ENCODE results near the gene MCM3.

DNA sequence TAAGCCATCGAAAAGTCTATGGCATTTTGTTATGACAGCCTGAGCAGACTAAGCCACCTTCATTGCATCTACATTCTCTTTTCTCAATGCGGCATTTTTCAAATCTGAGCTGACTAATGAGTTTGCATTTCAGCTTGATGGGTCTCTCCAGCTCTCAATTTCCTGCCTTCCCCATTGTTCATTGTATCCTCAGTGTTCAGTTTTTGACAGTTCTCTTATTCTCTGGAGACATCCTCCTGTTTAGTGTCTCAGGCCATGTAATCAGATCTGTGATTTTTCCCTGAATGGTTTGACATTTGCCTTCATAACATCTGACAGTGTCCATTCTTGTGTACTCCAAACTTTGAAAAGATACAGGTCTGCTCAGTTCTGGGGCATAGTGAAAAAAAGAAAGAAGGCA, 27.9 kb upstream of the MCM3 start:
- TF ChIP-seq, protein P1, sequence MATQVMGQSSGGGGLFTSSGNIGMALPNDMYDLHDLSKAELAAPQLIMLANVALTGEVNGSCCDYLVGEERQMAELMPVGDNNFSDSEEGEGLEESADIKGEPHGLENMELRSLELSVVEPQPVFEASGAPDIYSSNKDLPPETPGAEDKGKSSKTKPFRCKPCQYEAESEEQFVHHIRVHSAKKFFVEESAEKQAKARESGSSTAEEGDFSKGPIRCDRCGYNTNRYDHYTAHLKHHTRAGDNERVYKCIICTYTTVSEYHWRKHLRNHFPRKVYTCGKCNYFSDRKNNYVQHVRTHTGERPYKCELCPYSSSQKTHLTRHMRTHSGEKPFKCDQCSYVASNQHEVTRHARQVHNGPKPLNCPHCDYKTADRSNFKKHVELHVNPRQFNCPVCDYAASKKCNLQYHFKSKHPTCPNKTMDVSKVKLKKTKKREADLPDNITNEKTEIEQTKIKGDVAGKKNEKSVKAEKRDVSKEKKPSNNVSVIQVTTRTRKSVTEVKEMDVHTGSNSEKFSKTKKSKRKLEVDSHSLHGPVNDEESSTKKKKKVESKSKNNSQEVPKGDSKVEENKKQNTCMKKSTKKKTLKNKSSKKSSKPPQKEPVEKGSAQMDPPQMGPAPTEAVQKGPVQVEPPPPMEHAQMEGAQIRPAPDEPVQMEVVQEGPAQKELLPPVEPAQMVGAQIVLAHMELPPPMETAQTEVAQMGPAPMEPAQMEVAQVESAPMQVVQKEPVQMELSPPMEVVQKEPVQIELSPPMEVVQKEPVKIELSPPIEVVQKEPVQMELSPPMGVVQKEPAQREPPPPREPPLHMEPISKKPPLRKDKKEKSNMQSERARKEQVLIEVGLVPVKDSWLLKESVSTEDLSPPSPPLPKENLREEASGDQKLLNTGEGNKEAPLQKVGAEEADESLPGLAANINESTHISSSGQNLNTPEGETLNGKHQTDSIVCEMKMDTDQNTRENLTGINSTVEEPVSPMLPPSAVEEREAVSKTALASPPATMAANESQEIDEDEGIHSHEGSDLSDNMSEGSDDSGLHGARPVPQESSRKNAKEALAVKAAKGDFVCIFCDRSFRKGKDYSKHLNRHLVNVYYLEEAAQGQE (IDR thresholded peaks at IDR 0.05; ENCODE audit: low read depth, low read length) = no peak
- TF ChIP-seq CHD2 (IDR thresholded peaks at IDR 0.05; ENCODE audit: low read length, partially characterized antibody) (no peak), POLR2AphosphoS5 (IDR thresholded peaks at IDR 0.05; ENCODE audit: low read depth, low read length) (no peak), TAF1 (IDR thresholded peaks at IDR 0.05; ENCODE audit: borderline replicate concordance, low read depth, low read length) (no peak), RAD21 (IDR thresholded peaks at IDR 0.05; ENCODE audit: low read length) (no peak), ELF1 (IDR thresholded peaks at IDR 0.05) (no peak), RCOR1 (IDR thresholded peaks at IDR 0.05; ENCODE audit: low read length) (no peak), MXI1 (IDR thresholded peaks at IDR 0.05; ENCODE audit: low read depth, low read length) (no peak), YY1 (IDR thresholded peaks at IDR 0.05; ENCODE audit: low read depth) (no peak), FOXM1 (IDR thresholded peaks at IDR 0.05; ENCODE audit: low read depth) (no peak)
- TF ChIP-seq, protein P2, sequence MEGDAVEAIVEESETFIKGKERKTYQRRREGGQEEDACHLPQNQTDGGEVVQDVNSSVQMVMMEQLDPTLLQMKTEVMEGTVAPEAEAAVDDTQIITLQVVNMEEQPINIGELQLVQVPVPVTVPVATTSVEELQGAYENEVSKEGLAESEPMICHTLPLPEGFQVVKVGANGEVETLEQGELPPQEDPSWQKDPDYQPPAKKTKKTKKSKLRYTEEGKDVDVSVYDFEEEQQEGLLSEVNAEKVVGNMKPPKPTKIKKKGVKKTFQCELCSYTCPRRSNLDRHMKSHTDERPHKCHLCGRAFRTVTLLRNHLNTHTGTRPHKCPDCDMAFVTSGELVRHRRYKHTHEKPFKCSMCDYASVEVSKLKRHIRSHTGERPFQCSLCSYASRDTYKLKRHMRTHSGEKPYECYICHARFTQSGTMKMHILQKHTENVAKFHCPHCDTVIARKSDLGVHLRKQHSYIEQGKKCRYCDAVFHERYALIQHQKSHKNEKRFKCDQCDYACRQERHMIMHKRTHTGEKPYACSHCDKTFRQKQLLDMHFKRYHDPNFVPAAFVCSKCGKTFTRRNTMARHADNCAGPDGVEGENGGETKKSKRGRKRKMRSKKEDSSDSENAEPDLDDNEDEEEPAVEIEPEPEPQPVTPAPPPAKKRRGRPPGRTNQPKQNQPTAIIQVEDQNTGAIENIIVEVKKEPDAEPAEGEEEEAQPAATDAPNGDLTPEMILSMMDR (IDR thresholded peaks at IDR 0.05) = no peak

Data from SK-N-SH (cell line).